ENCODE data around the gene MED13. TPM values are rescaled to one million over a fixed set of nuclear protein-coding genes. Genes with fewer than 3 reads are reported as not detected.

MED13 gene
- total RNA-seq, 4 donors from 2014 or later = 62.4 to 166 (median 111) TPM

Other genes with a start within 250 kb of the MED13 start
- 1 to 10 TPM in 2 of 4 donors, under 1 TPM in 2; 0.42 to 3.9 (median 0.89) TPM for gene BRIP1, start 201.8 kb downstream of the MED13 start, total RNA-seq
- 10 to 100 TPM; 10.0 to 15.5 (median 13.0) TPM for gene INTS2, start 137.3 kb downstream of the MED13 start, total RNA-seq